Ramos (cell line): Measurements from ENCODE around the gene CELSR1.

Source experiments
- in situ Hi-C: fragments of 300-500 bp; cut with MboI; formaldehyde crosslinking; loops from one replicate; pipeline ENCODE4 v1.14.3; 2022; ENCODE audit warnings: low sequenced_read_pairs; ENCODE audit not compliant: unreplicated experiment

Gene CELSR1

DNA sequence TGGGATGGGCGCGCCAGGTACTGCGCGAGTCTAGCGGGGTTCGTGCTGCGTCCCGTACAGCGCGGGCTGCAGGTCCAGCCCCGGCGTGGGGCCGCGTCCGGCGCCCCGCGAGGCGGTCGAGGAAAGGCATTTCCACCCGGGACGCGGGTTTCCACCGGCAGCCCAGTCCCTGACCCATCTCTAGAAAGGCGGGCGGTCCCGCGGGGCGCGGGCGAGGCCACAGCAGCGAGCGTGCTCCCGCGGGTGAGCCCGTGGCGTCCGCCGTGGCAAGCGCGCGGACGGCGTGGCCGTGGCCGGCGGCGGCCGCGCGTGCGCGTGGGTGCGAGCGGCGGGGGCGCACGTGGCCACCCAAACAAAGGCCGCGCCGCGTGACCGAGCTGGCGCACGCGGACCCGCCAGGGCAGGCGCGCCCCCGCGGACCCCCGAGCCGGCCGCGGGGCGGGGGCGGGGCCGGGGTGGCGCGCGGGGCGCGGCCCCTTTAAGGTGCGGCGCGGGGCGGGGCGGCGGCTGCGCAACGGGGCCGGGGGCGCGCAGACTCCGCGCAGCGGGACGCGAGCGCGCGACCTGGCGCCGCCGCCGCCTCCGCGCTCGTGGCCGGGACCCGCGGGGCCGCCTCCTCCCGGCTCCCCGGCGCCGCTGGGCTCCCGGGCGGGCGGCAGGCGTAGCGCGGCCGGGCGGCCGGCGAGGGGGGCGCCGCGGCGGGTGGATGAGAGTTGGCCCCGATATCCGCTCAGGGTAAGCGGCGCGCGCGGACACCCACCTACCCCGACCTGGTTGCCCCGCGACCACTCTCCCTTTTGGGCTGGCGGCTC, 39.3 kb upstream of the CELSR1 start:
- in situ Hi-C loops: loop anchor here (25.0 kb wide), 2 partner anchors 789 to 1511 kb away; no protein-coding TSS in a partner anchor

DNA sequence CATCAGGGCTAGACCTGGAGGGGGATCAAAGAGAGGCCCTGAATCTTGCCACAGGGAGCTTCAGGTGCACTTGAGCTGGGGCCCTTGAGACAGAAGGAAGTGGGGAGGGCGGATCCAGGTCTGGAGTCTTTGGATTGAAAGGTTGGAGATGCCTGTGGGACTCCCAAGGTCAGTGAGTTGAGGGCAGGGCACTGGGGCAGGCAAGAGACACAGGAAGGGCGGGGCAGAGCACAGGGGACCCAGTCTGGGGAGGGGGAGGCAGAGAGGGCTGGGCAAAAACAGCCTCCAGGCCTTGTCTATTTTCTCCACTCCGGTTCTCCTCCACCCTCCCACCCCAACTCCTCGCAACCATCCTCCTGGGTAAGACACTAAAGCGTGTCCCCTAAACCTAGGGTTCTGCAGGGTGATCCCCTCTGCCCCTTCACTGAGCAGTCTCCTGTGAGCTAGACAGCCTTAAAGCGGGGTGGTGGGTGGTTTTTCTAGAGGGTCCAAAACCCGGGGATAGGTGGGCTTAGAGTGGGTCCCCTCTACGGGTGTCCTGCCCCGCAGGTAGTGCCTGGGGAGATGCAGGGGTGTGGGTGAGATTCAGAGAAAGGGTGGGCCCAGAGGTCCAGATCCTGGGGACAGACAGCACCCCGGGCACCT, 38.6 kb upstream of the CELSR1 start:
- in situ Hi-C loops: loop anchor here (25.0 kb wide), 2 partner anchors 789 to 1511 kb away; no protein-coding TSS in a partner anchor

DNA sequence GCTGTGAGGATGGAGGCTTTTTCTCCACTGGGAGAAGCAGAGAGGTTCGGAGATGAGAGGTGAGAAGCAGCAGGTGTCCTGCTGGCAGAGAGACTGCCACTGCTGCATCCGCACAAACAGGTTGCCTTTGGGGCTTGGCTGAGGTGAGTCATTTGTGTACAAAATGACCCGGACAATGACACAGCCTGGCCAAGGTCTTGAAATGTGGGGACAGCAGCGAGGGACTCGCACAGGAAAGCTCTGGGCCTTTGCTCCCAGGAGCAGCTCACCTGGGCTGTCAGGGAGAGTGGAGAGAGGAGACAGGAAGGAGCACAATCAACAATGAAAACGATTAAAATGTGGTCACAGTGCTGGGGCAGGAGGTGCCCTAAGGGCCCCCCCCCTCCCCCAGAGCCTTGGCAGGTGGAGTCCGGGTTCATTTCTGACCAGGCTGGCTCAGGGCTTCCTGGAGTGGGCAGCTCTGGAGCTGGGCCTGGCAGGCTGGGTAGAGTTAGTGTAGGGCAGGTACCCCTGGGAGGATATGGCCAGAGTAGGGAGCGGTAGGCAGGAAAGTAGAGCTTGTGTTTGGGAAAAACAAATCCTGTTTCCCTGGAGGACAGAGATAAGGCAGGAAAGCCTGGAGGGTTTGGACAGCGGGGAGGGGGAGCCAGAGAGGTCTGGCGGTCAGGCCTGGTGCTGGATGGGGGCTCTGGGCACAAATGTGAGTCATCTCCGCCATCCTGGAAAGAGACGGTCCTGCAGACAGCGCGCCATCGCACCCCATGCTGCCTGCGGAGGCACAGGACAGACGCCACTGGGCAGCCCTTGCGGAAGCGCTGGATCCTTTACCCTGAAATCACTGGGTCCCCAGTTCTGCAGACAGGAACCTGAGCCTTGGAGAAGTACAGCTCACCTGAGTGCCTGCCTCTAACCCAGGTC, 37.8 kb upstream of the CELSR1 start:
- in situ Hi-C loops: loop anchor here (25.0 kb wide), 2 partner anchors 788 to 1512 kb away; no protein-coding TSS in a partner anchor

DNA sequence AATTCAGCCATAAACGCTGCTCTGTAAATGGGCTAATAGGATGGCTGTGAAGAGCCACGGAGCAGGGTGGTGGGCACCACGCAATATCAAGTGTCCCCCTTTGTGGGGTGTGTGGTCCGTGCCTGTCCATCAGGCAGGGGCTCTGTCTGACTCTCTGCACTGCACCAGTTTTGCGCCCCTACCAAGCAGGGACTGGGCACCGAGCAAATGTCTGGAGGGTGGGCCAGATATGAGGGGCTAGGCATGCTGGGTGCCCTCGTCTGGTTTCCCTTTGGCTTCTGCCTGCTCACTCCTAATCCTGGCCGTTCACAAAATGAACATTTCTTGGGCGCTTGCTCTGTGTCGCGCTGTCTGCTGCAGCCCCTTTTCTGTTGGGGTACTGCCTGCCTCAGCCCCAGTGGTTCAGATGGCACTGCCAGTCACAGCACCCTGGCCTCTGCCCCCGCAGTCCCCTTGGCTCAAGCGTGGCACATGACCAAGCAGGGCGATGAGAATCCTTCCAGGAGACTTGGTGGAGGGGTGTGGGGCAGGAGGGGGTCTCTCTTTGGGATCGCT, 37.1 kb upstream of the CELSR1 start:
- in situ Hi-C loops: no loop called here

DNA sequence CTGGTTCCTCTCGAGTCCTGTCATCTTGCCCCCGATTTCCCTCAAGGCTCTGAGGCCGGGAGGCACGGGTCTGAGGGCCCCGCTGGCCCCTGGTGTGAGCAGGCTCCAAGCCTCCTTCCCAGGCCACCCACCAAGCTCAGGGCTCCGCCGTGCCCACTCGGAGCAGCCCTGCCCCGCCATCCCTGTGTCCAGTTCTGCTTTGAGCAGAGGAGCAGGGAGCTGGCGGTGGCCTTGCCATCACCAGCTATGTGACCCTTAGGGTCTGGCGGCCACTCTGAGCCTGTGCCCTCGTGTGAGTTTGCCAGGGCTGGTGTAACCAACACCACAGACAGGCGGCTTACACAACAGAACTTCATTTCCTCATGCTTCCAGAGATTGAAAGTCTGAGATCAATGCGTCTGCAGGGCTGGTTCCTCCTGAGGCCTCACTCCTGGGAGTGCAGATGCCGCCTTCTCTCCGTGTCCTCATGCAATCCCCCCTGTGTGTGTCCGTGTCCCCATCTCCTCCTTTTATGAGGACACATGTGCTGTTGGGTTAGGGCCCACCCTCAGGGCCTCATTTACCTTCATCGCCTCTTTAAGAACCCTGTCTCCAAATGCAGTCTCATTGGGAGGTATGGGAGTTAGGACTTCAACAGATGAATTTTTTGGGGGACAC, 36.5 kb upstream of the CELSR1 start:
- in situ Hi-C loops: no loop called here

DNA sequence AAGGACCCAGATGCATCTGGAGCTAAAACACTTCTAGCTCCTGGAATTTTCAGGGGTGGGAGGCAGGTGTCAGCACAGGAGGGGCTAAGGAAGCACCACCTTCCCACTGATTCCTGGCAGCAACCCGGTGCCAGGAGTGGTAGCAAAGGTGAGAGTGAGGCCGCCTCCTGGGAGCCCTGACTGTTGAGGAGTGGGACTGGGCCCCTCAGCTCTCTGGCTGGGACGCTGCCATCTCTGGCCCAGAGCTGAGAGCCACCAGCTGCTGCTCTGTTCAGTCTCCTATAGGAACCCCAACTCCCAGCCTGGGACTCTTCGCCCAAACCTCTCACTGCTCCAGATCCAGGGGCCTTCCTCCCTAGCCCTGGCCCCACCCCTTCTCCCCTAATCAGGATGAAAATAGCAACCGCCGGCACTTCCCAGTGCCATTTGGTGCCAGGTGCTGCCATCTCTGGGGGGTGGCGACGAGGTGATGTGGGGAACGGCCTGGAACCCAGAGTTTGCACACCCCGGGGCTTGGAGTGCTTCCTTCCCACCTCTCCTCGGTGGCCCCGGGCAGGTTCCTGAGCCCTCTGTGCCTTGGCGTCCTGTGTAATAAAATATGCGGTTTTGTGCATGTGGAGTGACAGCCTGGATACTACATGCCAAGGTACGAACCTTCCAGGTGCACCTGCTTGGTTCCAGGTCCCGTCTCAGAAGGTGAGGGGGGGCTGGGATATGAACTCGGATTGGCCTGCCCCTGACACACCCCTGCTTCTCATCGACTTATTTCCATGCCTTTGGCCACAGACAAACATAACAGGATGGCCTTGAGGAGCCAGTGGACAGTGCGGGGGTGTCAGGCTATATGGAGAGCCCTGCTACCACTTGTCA, 35.7 kb upstream of the CELSR1 start:
- in situ Hi-C loops: no loop called here

DNA sequence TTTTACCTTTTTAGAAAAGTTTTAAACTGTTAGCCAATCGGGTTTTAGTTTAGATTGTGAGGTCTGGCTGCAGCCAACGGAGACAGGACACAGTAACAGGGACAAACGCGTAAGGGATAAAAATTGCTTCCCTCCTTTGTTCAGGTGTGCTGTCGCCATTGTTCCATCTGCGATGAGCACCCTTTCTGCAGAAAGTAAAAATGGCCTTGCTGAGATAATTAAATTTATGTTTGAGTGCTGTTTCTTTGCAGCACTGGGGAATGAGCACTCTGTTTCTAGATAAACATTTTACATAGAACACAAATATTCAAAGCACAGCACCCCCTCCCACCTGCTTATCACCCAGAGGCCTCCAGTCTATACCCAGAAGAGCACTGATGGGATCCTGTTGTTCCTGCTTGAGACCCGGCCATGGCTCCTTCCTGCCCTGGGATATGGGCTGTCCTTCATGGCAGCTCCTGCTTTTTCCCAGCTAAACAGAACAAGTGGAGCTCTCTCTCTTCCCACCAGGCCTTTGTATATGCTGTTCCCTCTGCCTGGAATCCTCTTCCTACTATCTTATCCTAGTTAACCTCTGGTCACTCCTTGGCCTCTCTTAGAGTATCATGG, 34.3 kb upstream of the CELSR1 start:
- in situ Hi-C loops: no loop called here

DNA sequence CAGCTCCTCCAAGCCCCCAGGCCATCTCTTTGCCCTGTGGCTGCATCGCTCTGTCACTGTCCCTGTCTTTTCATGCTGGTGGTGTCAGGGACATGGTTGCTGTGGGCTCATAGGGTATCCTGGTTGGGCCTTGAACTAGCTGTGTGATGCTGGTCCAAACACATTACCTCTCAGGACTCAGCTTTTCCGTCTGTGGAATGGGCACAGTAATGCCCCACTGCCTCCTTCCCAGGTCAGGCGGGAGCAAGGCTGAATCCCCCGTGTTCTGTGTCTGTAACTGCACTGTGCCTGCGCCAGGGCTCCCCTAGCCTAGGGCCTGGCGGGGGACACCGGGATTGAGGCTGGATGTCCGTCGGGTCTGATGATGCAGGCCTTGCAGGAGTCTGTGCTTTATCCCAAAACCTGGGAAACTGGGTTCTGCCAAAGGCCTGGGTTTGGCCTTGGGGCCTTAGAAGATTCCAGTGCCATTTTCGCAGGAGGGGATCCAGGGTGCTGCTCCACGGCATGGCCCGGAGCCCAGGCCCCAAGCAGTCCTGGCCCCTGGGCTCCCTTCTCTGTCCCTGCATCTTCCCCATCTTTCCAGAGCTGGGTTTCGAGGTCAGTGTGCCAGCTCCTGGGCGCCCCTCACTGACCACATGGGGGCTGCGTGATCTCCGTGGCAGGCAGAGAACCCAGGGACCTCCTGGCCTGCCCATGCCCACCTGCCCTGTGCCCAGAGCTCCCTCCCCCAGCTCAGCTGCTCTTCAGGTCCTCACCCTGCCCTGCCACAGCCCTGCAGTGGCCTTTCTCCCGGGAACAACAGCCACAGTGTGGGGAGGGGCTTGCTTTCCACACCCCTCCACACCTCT, 32.7 kb upstream of the CELSR1 start:
- in situ Hi-C loops: no loop called here

DNA sequence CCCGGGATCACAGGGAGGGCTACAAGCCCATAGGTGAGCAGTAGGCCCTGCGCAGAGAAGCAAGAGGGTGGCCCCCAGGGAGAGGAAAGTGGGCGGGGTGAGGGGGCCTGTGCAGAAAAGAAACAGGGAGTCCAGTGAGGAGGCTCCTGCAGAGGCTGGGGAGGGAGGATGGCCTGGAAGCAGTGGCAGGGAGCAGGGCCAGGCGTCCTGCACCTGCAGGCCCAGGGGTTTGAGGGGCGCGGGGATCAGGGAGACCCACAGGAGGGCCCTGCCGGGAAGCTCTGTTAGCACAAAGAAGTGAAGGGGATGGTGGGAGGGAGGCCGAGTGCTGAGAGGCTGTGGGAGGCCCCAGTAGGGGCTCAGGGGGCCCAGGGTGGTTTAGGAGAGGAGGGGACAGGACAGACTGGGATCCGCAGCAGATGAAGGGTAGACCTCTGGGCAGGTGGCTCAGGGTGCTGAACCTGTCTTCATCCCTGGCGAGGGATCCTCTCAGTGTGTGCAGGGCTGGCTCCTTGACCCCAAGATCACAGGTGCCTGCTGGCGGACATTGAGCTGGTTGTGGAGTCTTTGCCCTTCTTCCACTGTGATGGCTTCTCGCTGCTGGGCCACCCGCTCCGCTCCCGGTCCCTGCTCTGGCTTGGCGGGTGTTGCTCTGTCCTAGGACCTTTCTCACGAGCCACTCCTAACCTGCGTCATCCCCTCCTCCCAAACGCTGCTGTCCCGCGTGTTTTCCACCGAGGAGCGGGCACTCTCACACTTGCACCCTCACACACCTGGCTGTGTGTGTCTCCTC, 31.8 kb upstream of the CELSR1 start:
- in situ Hi-C loops: no loop called here

DNA sequence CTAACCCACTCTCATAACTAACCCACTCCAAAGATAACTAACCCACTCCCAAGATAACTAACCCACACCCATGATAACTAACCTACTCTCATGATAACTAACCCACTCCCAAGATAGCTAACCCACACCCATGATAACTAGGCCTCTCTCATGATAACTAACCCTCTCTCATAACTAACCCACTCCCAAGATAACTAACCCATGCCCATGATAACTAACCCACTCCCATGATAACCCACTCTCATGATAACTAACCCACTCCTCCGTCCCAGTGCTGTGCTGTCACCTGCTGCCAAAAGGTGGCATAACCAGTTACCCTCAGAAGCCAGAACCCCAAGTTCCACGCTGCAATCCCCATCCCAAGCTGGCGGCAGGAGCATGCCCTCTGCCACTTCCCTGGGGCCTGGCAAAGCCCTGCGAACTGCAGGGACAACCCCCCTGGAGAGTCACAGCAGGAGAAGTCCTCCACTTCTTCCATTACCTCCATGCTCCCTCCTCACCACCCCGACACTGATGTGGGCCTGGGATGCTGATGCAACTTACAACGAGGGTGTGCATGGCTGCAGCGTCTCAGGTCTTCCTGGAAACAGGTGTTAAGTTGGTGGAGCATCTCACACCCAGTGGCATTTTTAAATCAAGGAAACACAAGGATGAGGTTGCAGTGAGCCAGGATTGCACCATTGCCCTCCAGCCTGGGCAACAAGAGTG, 30.8 kb upstream of the CELSR1 start:
- in situ Hi-C loops: no loop called here

DNA sequence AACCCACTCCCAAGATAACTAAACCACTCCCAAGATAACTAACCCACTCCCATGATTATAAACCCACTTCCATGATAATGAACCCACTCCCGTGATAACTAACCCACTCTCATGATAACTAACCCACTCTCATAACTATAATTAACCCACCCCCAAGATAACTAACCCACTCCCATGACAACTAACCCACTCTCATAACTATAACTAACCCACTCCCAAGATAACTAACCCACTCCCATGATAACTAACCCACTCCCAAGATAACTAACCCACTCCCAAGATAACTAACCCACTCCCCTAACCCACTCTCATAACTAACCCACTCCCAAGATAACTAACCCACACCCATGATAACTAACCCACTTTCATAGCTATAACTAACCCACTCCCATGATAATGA, 30.1 kb upstream of the CELSR1 start:
- in situ Hi-C loops: no loop called here

DNA sequence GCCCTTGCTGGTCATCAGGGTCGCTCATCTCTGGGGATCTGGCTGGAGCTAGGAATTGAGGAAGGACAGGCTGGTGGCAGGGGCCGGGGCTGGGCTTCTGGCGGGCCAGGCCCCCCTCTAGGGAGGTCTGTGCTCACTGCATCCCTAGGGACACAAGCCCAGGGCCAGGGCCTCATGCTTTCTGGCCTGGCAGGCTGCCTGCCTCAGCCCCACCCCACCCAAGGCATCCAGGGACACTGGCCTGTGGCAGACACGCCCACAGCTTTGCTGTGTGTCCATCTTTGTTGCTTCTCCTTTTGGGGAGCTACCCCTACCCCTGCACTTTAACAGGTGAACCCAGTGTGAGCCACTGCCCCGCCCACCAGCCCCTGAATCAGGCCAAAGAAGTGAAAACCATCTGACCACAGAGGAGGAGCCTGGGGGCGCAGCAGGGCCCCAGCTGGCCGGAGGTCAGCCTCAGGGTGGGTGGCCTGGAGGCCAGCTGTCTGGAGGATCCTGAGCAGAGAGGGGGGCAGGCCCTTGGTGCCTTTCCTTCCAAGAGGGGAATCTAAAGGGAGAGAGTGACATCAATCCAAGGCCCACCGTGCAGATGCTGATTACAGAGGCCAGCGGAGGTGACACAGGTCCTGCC, 26.8 kb upstream of the CELSR1 start:
- in situ Hi-C loops: no loop called here

DNA sequence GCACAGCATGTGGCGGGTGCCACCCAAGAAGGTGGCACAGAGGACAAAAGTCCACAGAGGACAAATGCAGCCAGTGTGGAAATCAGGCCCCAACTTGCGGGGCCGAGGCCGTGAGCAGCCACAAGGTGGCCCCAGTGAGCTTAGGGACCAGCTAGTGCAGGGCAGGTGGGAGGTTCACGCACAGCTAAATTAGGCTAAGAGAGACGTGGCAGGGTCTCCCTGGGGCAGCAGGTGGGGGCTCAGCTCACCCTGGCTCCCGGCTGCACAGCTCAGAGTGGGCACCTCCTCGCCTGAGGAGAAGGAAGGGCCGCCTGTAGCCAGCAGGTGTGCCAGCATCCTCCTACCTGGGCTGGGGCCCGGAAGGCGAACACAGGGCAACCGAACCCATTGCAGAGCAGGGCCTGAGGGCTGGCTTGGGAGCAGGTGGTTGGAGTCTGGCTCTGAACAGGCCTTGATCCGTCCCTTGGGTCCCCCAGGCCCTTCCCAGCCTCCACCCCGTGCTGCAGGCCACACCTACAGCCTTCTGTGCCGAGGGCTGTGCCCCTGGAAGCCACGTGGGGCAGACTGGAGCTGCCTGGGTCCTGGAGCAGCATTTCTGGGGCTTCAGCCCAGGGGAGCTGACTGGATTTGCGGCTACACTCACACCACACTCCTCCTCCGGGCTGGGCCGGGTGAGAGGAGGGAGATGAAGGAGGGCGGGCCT, 26.1 kb upstream of the CELSR1 start:
- in situ Hi-C loops: no loop called here

DNA sequence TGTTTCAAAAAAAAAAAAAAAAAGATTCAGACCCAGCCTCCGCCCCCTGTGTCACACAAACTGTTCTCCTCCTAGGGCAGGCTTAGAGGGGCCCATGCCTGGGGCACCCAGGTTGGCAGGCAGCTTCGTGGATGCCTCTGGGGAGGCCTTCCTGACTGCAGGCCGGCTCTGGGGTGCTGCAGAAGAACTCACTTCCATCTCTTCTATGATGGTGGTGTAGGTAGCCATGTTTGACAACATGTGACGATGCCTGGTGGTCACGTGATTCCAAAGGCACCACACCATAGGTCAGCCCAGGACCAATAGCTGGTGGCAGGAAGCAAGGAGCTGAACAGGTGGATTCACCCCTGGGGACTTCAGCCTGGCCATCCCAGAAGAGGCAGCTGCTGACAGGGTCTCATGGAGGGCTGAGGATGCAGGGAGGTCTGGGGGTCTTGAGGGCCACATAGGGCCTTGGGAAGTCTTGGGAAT, 24.1 kb upstream of the CELSR1 start:
- in situ Hi-C loops: no loop called here

DNA sequence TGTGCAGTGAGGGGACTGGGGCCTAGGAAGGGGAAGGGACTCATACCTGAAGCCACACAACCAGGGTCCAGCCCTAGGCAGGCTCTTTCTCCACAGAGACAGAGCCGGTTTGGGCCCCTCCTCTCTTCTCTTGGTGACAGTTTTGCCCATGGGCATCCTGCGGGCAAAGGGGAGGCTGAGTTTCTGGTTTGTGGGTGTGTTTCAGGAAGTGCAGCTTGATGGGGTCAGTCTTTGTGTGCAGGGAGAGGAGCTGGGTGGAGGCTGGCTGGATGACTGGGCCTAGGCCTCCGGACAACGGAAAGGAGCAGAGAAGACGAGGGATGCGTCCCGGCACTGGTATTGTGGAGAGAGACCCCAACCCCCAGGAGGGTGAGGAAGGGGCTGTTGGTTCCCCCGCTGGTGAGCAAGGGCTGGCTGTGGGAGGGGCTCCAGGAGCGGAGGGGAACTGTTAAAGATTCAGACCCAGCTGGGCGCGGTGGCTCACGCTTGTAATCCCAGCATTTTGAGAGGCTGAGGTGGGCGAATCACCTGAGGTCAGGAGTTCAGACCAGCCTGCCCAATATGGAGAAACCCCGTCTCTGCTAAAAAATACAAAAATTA, 23.4 kb upstream of the CELSR1 start:
- in situ Hi-C loops: no loop called here
